GM19025 (cell line): ENCODE measurements around the gene SPINK4.

Source experiments
- ATAC-seq: cut with Tn5 transposase; IDR thresholded peaks from one replicate; pipeline ENCODE4 v1.9.1; 2021; ENCODE audit warnings: mild to moderate bottlenecking, low read depth, moderate library complexity; ENCODE audit not compliant: unreplicated experiment

Gene SPINK4

GRCh38 chr9:33255471-33255870, 15.5 kb downstream of the SPINK4 start:
- ATAC-seq = no peak

GRCh38 chr9:33256236-33256635, 16.3 kb downstream of the SPINK4 start:
- ATAC-seq = no peak

- no peak for ATAC-seq
Observed at GRCh38 chr9:33257276-33257675, 17.3 kb downstream of the SPINK4 start.

- ATAC-seq = no peak
Observed at GRCh38 chr9:33260372-33260771, 20.4 kb downstream of the SPINK4 start.

- ATAC-seq = no peak
Observed at GRCh38 chr9:33263131-33264002, 23.4 kb downstream of the SPINK4 start.

GRCh38 chr9:33264003-33264472, 24.1 kb downstream of the SPINK4 start:
- peak; percentile 21 for ATAC-seq

- ATAC-seq = peak; percentile 85
Observed at GRCh38 chr9:33264473-33265177, 24.7 kb downstream of the SPINK4 start, which contains the start of the genes BAG1 and CHMP5. BAG1 (minus strand) TSS chr9:33264708. CHMP5 (plus strand) TSS chr9:33265049; CDS start chr9:33265079, 30 bp downstream.

GRCh38 chr9:33265211-33265865, 25.4 kb downstream of the SPINK4 start:
- ATAC-seq = no peak

- no peak for ATAC-seq
Observed at GRCh38 chr9:33267151-33267767, 27.3 kb downstream of the SPINK4 start.

- ATAC-seq = no peak
Observed at GRCh38 chr9:33270146-33270545, 30.2 kb downstream of the SPINK4 start.

GRCh38 chr9:33272061-33272460, 32.1 kb downstream of the SPINK4 start:
- no peak for ATAC-seq

- no peak for ATAC-seq
Observed at GRCh38 chr9:33273266-33273971, 33.5 kb downstream of the SPINK4 start.

GRCh38 chr9:33273972-33274328, 34.0 kb downstream of the SPINK4 start:
- no peak for ATAC-seq

- no peak for ATAC-seq
Observed at GRCh38 chr9:33277484-33277883, 37.5 kb downstream of the SPINK4 start.

GRCh38 chr9:33285502-33285901, 45.5 kb downstream of the SPINK4 start:
- no peak for ATAC-seq

- ATAC-seq = no peak
Observed at GRCh38 chr9:33287087-33287490, 47.1 kb downstream of the SPINK4 start.

- ATAC-seq = no peak
Observed at GRCh38 chr9:33288235-33288634, 48.3 kb downstream of the SPINK4 start.

- ATAC-seq = no peak
Observed at GRCh38 chr9:33288828-33289483, 49.0 kb downstream of the SPINK4 start.

GRCh38 chr9:33289496-33289895, 49.5 kb downstream of the SPINK4 start:
- ATAC-seq = no peak

- ATAC-seq = no peak
Observed at GRCh38 chr9:33289936-33290246, 49.9 kb downstream of the SPINK4 start.
